HepG2 (cell line): ENCODE measurements around the gene FLAD1. TPM values are rescaled to one million over a fixed set of nuclear protein-coding genes. Genes with fewer than 3 reads are reported as not detected.

Experiments
- ARNTL ChIP-seq: sonication (generic); formaldehyde crosslinking; IDR thresholded peaks from 2 replicates; pipeline ENCODE4 v1.4.0; 2020; ENCODE audit warnings: mild to moderate bottlenecking, missing genetic modification reagents
- EEA1 ChIP-seq: sonication (generic); formaldehyde crosslinking; IDR thresholded peaks from 2 replicates; pipeline ENCODE4 v1.5.1; 2020; ENCODE audit warnings: mild to moderate bottlenecking, missing genetic modification reagents, borderline replicate concordance
- ETV5 ChIP-seq: IDR thresholded peaks from 2 replicates; pipeline ENCODE4 v1.6.1; 2018; ENCODE audit warnings: missing biosample characterization, missing genetic modification reagents, inconsistent platforms, borderline replicate concordance
- GATAD1 ChIP-seq: IDR thresholded peaks from 2 replicates; pipeline ENCODE4 v1.6.1; 2016; ENCODE audit warnings: missing genetic modification reagents, missing compliant biosample characterization
- GATAD2A ChIP-seq: IDR thresholded peaks from 2 replicates; pipeline ENCODE4 v1.6.1; 2016
- GFI1 ChIP-seq: sonication (generic); formaldehyde crosslinking; IDR thresholded peaks from 2 replicates; pipeline ENCODE4 v1.5.0; 2020; ENCODE audit warnings: missing genetic modification reagents, mild to moderate bottlenecking, borderline replicate concordance
- HNRNPH1 ChIP-seq: fragments of 200-400 bp; formaldehyde crosslinking; optimal IDR thresholded peaks from 2 replicates; pipeline ENCODE3; 2017; ENCODE audit warnings: mild to moderate bottlenecking, low read depth, low read length
- KDM4B ChIP-seq: sonication (generic); formaldehyde crosslinking; IDR thresholded peaks from 2 replicates; pipeline ENCODE4 v1.4.0; 2020; ENCODE audit warnings: missing genetic modification reagents
- NFIC ChIP-seq: IDR thresholded peaks from 2 replicates; pipeline ENCODE4 v1.6.1; 2012; ENCODE audit warnings: mild to moderate bottlenecking, low read length, inconsistent platforms
- ONECUT2 ChIP-seq: sonication (generic); formaldehyde crosslinking; IDR thresholded peaks from 2 replicates; pipeline ENCODE4 v1.4.0; 2020; ENCODE audit warnings: missing genetic modification reagents
- RARG ChIP-seq: sonication (generic); formaldehyde crosslinking; IDR thresholded peaks from 2 replicates; pipeline ENCODE4 v1.4.0; 2020; ENCODE audit warnings: low read depth, mild to moderate bottlenecking, missing genetic modification reagents
- RBAK ChIP-seq: sonication (generic); formaldehyde crosslinking; IDR thresholded peaks from 2 replicates; pipeline ENCODE4 v1.5.1; 2020; ENCODE audit warnings: mild to moderate bottlenecking, missing genetic modification reagents
- RBFOX2 ChIP-seq: fragments of 200-400 bp; formaldehyde crosslinking; IDR thresholded peaks from 2 replicates; pipeline ENCODE4 v1.6.1; 2017; ENCODE audit warnings: low read depth, mild to moderate bottlenecking, low read length
- TEAD2 ChIP-seq: sonication (generic); formaldehyde crosslinking; IDR thresholded peaks from 2 replicates; pipeline ENCODE4 v1.9.0; 2021; ENCODE audit warnings: missing genetic modification reagents
- TFDP2 ChIP-seq: sonication (generic); formaldehyde crosslinking; IDR thresholded peaks from 2 replicates; pipeline ENCODE4 v1.4.0; 2020; ENCODE audit warnings: missing genetic modification reagents
- TGIF2 ChIP-seq: IDR thresholded peaks from 2 replicates; pipeline ENCODE4 v1.6.1; 2016; ENCODE audit warnings: control low read depth, missing compliant biosample characterization
- TOE1 ChIP-seq: sonication (generic); formaldehyde crosslinking; IDR thresholded peaks from 2 replicates; pipeline ENCODE4 v1.4.0; 2020; ENCODE audit warnings: mild to moderate bottlenecking, missing genetic modification reagents
- ZHX2 ChIP-seq, 2 experiments: sonication (generic) in 1 of 2; formaldehyde crosslinking in 1 of 2; IDR thresholded peaks; 2 replicates each; pipeline versions ENCODE4 v1.6.1 to v1.9.0; 2014 to 2022; ENCODE audit warnings: antibody characterized with exemption in 1 of 2, borderline replicate concordance in 1 of 2, inconsistent platforms in 1 of 2, low read depth in 1 of 2, missing genetic modification reagents in 1 of 2
- ZNF30 ChIP-seq: sonication (generic); formaldehyde crosslinking; IDR thresholded peaks from 2 replicates; pipeline ENCODE4 v1.5.0; 2020; ENCODE audit warnings: mild to moderate bottlenecking, missing genetic modification reagents
- ZNF33A ChIP-seq: sonication (generic); formaldehyde crosslinking; IDR thresholded peaks from 2 replicates; pipeline ENCODE4 v1.5.1; 2020; ENCODE audit warnings: missing genetic modification reagents, mild to moderate bottlenecking, moderate library complexity, borderline replicate concordance
- ZNF431 ChIP-seq: sonication (generic); formaldehyde crosslinking; IDR thresholded peaks from 2 replicates; pipeline ENCODE4 v1.9.0; 2022; ENCODE audit warnings: missing genetic modification reagents, low read depth, mild to moderate bottlenecking, borderline replicate concordance
- ZNF563 ChIP-seq: sonication (generic); formaldehyde crosslinking; IDR thresholded peaks from 2 replicates; pipeline ENCODE4 v1.8.0; 2022; ENCODE audit warnings: mild to moderate bottlenecking, moderate library complexity, missing genetic modification reagents
- ZZZ3 ChIP-seq: sonication (generic); formaldehyde crosslinking; IDR thresholded peaks from 2 replicates; pipeline ENCODE4 v1.4.0; 2020; ENCODE audit warnings: missing genetic modification reagents, mild to moderate bottlenecking, borderline replicate concordance
- polyA plus RNA-seq, 8 experiments: library from polyadenylated mRNA; depleted of rRNA in 3 of 8; stranded (reverse) in 7 of 8; unstranded in 1 of 8; fragments of >200 nt; fragmentation: Illumina TruSeq in 4 of 8; extraction: Trizol in 4 of 8; gene quantifications; 2 replicates each; pipeline versions ENCODE4 v1.2.1 to v1.2.3, GENCODE V29; 2011 to 2016; ENCODE audit warnings: low read depth in 4 of 8, missing spikeins in 1 of 8, mixed read lengths in 1 of 8; ENCODE audit not compliant: insufficient read depth in 1 of 8
- total RNA-seq, 5 experiments: library from RNA; depleted of rRNA; stranded (reverse); fragments of >200 nt; fragmentation: Illumina TruSeq; extraction: Trizol; gene quantifications; 2 replicates each; pipeline ENCODE4 v1.2.3, GENCODE V29; 2016; ENCODE audit warnings: low read depth in 1 of 5

The FLAD1 gene
- total and polyA plus RNA-seq, 2 of the 13 experiments (the other 11 are each of a cell fraction or from before 2014, with no cell fraction given), result 25.9 to 32.8 TPM

GRCh38 chr1:154961207-154962155 is 21.7 kb upstream of the FLAD1 start, which contains the start of gene PYGO2 (continued):
- TF ChIP-seq GFI1 (CRISPR knock-in tag), result peak; percentile 59; the same call in 1 of the 2 replicates
- no peak for TF ChIP-seq TGIF2
- no peak for TF ChIP-seq ZHX2 (IDR thresholded peaks at IDR 0.05; ENCODE audit: low read depth)
- TF ChIP-seq ZHX2 (CRISPR knock-in tag; IDR thresholded peaks at IDR 0.05; ENCODE audit: borderline replicate concordance), result no peak
- 0 out of 2 replicates have a peak, but pooled peaks have one; percentile 57 for TF ChIP-seq ZNF30
- TF ChIP-seq ZNF33A (CRISPR knock-in tag), result no peak
- TF ChIP-seq NFIC, result no peak
- TF ChIP-seq ETV5 (CRISPR knock-in tag), result peak; percentile 78
- no peak for TF ChIP-seq ZNF431 (CRISPR knock-in tag)
- TF ChIP-seq HNRNPH1, result no peak
- peak; percentile 75; the same call in 1 of the 2 replicates for TF ChIP-seq ARNTL (CRISPR knock-in tag)
- TF ChIP-seq KDM4B (CRISPR knock-in tag), result no peak
- no peak for TF ChIP-seq ONECUT2 (CRISPR knock-in tag)
- TF ChIP-seq RARG (CRISPR knock-in tag), result no peak
- peak; percentile 83 for TF ChIP-seq GATAD1
- 0 out of 2 replicates have a peak, but pooled peaks have one; percentile 16 for TF ChIP-seq TEAD2
- no peak for TF ChIP-seq ZZZ3
- no peak for TF ChIP-seq TOE1 (CRISPR knock-in tag)
- TF ChIP-seq ZNF563 (CRISPR knock-in tag), result 0 out of 2 replicates have a peak, but pooled peaks have one; percentile 62
- TF ChIP-seq RBFOX2, result peak; percentile 97
- peak; percentile 43; the same call in 1 of the 2 replicates for TF ChIP-seq GATAD2A (CRISPR knock-in tag)
- TF ChIP-seq RBAK (CRISPR knock-in tag), result no peak
- TF ChIP-seq EEA1, result 0 out of 2 replicates have a peak, but pooled peaks have one; percentile 45
- peak; percentile 64; the same call in 1 of the 2 replicates for TF ChIP-seq TFDP2 (CRISPR knock-in tag)
